ENCODE results near the gene TLE3.

DNA sequence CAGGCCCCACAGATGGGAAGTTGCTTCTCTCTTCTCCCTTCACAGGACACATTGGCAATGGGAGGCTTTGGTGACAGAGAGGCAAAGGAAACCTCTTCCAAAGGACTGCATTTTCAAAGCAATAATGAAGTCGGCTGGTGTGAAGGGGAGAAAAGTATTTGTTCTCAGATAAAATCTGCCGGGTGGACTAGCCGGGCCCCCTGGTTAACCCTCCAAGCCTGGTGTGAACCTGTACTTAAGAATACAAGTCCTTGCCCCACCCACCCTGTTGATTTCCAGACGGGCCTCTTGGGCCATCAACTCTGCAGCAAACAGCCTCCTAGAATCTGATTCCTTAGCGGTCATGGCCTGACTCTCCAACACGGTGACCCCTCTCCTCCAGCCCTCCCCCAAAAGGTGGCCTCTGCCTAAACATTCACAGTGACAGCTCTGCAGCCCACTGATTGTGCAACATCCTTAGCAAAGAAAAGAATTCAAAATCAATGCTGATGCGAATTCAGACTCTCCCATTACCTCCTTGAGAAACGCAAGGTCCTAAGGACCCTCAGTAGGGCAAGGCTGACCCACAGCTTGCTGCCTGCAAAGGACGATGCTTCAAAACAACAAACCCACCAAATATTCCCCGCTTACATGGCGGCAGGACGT, 9.9 kb downstream of the TLE3 start:
- TF ChIP-seq, protein P1, sequence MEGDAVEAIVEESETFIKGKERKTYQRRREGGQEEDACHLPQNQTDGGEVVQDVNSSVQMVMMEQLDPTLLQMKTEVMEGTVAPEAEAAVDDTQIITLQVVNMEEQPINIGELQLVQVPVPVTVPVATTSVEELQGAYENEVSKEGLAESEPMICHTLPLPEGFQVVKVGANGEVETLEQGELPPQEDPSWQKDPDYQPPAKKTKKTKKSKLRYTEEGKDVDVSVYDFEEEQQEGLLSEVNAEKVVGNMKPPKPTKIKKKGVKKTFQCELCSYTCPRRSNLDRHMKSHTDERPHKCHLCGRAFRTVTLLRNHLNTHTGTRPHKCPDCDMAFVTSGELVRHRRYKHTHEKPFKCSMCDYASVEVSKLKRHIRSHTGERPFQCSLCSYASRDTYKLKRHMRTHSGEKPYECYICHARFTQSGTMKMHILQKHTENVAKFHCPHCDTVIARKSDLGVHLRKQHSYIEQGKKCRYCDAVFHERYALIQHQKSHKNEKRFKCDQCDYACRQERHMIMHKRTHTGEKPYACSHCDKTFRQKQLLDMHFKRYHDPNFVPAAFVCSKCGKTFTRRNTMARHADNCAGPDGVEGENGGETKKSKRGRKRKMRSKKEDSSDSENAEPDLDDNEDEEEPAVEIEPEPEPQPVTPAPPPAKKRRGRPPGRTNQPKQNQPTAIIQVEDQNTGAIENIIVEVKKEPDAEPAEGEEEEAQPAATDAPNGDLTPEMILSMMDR (IDR thresholded peaks at IDR 0.05) = no peak
- TF ChIP-seq POLR2AphosphoS5 (IDR thresholded peaks at IDR 0.05) = no peak
- no peak for TF ChIP-seq EP300 (IDR thresholded peaks at IDR 0.05)
